Endothelial cell of umbilical vein (primary cell): ENCODE data around the gene IL6R. TPM values are rescaled to one million over a fixed set of nuclear protein-coding genes. Genes with fewer than 3 reads are reported as not detected.

Experiments used
- BruUV-seq: library from RNA; stranded (reverse); fragments of 400-500 nt; replicated peaks from 2 replicates; lab custom pipeline; 2021; lab: Mats Ljungman, UMichigan
- CTCF ChIA-PET: fragments of 300-600, 350-600 bp; sonication (Branson Sonifier 250); formaldehyde crosslinking; loops from one replicate; lab custom pipeline; 2021; ENCODE audit warnings: antibody characterized with exemption, inconsistent platforms; lab: Charles Lee
- POLR2A ChIA-PET: fragments of 300-600, 350-600 bp; sonication (Branson Sonifier 250); formaldehyde crosslinking; loops from one replicate; lab custom pipeline; 2021; ENCODE audit warnings: antibody characterized with exemption, inconsistent platforms; lab: Charles Lee
- DNase-seq: peaks from one replicate; pipeline ENCODE4 v3.0.0-alpha.2; 2011; ENCODE audit warnings: low read depth, low spot score
- FAIRE-seq: peaks from 2 replicates; lab custom pipeline; 2011; peaks lifted over from hg19 to GRCh38; lab: Jason Lieb, UNC
- H2AFZ ChIP-seq: 2 replicates; pipeline ENCODE4 v1.6.0; 2012; ENCODE audit warnings: low read depth, low read length, control low read depth, inconsistent platforms
- H3K27ac ChIP-seq: 2 replicates; pipeline ENCODE4 v1.5.1; 2011; ENCODE audit warnings: low read depth, mild to moderate bottlenecking, control low read depth, low read length, moderate library complexity; ENCODE audit not compliant: insufficient read depth
- H3K27me3 ChIP-seq, 2 experiments: 2 replicates each; pipeline versions ENCODE4 v1.6.0 to v1.6.1; 2011; ENCODE audit warnings: low read length in 2 of 2, mixed read lengths in 1 of 2; ENCODE audit not compliant: control insufficient read depth in 2 of 2, insufficient read depth in 2 of 2
- H3K36me3 ChIP-seq, 2 experiments: 2 replicates in 1 of 2; 3 replicates in 1 of 2; pipeline ENCODE4 v1.5.1; 2011; ENCODE audit warnings: low read length in 2 of 2, mild to moderate bottlenecking in 1 of 2, moderate library complexity in 1 of 2; ENCODE audit not compliant: control insufficient read depth in 2 of 2, insufficient read depth in 2 of 2; ENCODE audit errors: extremely low read depth in 1 of 2
- H3K4me1 ChIP-seq: 3 replicates; pipeline ENCODE4 v1.5.1; 2011; ENCODE audit warnings: mild to moderate bottlenecking, low read length; ENCODE audit not compliant: control insufficient read depth, insufficient read depth; ENCODE audit errors: extremely low read depth
- H3K4me2 ChIP-seq: 2 replicates; pipeline ENCODE4 v1.6.1; 2011; ENCODE audit warnings: low read length, control low read depth, mixed read lengths; ENCODE audit not compliant: insufficient read depth
- H3K4me3 ChIP-seq, 3 experiments: fragments of 200-600 bp in 1 of 3; sonication (generic), shearing (Covaris generic) in 1 of 3; replicated peaks in 1 of 3; 2 replicates each; pipeline ENCODE4 v1.5.1; 2011 to 2016; ENCODE audit warnings: control low read depth in 3 of 3, low read length in 3 of 3, mild to moderate bottlenecking in 2 of 3, inconsistent platforms in 1 of 3, low read depth in 1 of 3, moderate library complexity in 1 of 3; ENCODE audit not compliant: insufficient read depth in 1 of 3
- H3K79me2 ChIP-seq: 2 replicates; pipeline ENCODE4 v1.6.0; 2012; ENCODE audit warnings: low read length, inconsistent platforms; ENCODE audit not compliant: control insufficient read depth, insufficient read depth
- H3K9ac ChIP-seq: replicated peaks from 2 replicates; pipeline ENCODE3; 2011; ENCODE audit warnings: low read length, control low read depth; ENCODE audit not compliant: insufficient read depth; ENCODE audit errors: extremely low read depth
- H3K9me1 ChIP-seq: replicated peaks from 3 replicates; pipeline ENCODE4 v1.6.0; 2011; ENCODE audit warnings: mild to moderate bottlenecking, low read length; ENCODE audit not compliant: control insufficient read depth, insufficient read depth; ENCODE audit errors: extremely low read depth
- H3K9me3 ChIP-seq: replicated peaks from 2 replicates; pipeline ENCODE4 v1.5.1; 2012; ENCODE audit warnings: low read length, inconsistent platforms; ENCODE audit not compliant: control insufficient read depth, insufficient read depth
- H4K20me1 ChIP-seq: replicated peaks from 2 replicates; pipeline ENCODE3; 2011; ENCODE audit warnings: mild to moderate bottlenecking, low read length; ENCODE audit not compliant: control insufficient read depth, insufficient read depth; ENCODE audit errors: extremely low read depth
- EZH2 ChIP-seq: IDR thresholded peaks from 2 replicates; pipeline ENCODE4 v1.6.1; 2012; ENCODE audit warnings: borderline replicate concordance, low read depth, mild to moderate bottlenecking, moderate library complexity, low read length, inconsistent platforms; ENCODE audit not compliant: severe bottlenecking
- dilution Hi-C: fragments of 300-500 bp; cut with MboI; formaldehyde crosslinking; loops from one replicate; pipeline ENCODE4 v1.15.0; 2019; ENCODE audit warnings: low sequenced_read_pairs; ENCODE audit not compliant: extremely low pct_ligation_motif_present
- intact Hi-C: fragments of 100-400 bp; cut with micrococcal nuclease; formaldehyde crosslinking; loops from one replicate; pipeline ENCODE4 v1.10.0; 2022
- polyA plus RNA-seq, 4 experiments: library from polyadenylated mRNA; depleted of rRNA in 3 of 4; stranded (reverse) in 3 of 4; unstranded in 1 of 4; fragments of >200 nt; gene quantifications; 2 replicates each; pipeline versions ENCODE4 v1.2.1 to v1.2.3, GENCODE V29; 2011 to 2012; ENCODE audit warnings: missing spikeins in 1 of 4
- total RNA-seq: library from RNA; stranded (reverse); gene quantifications from 2 replicates; pipeline ENCODE4 v1.2.3, GENCODE V29; 2021
- TF ChIP-seq, protein P1 (sequence below), 2 donors: IDR thresholded peaks; 1 replicate in 1 of 2; 2 replicates in 1 of 2; pipeline ENCODE4 v1.5.1; 2011; ENCODE audit warnings: low read length in 2 of 2, mild to moderate bottlenecking in 2 of 2, moderate library complexity in 2 of 2, control low read depth in 1 of 2, inconsistent platforms in 1 of 2, low read depth in 1 of 2; ENCODE audit not compliant: insufficient read depth in 1 of 2; ENCODE audit errors: extremely low read depth in 1 of 2

IL6R gene
- total and polyA plus RNA-seq, 2 donors (not counting 3 experiments of a cell fraction or from before 2014, with no cell fraction given) = 4.8 to 5.1 TPM

DNA sequence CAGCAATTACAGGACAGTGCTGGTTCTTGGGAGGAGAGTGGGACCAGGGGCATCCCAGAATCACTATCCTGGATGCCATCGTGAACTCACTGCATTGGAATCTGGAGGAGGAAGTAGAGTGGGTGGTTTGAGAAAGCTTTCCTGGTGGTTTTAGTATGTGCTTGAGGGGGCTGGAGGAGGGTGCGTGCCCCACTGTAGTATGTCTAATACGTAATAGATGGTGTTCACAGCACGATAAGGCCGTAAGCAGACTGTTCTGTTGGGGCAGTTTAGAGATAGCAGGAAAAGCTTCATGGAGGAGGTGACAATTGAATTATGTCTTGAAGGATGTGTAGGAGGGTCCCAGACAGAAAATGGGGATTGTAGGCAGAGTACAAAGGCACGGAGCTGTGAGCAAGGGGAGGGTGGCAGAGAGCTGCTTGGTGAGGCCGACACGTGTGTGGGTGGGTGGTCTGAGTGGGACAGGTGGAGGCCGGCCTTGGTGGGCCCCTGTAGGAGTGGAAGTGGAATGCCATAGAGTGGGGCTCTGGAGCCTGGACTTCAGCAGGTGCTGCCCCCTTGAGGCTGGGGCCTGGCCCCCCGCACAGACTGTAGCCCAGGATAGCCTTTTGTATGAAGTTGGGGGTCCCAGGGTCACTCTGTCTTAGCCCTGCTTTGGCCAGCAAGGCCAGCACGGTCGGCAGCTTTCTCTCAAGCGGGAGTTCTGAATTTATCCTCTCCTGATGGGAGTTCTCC lies 37.0 kb downstream of the IL6R start:
- Histone ChIP-seq H3K4me2 (no peak overlapping the region), H3K27me3 (no peaks in the 10 kb centered on the region), H3K9me3 (no peaks in the 10 kb centered on the region), H3K4me3 (no peak overlapping the region), H3K9me1 (no peaks in the 10 kb centered on the region), H3K9ac (no peak overlapping the region), H4K20me1 (no peaks in the 10 kb centered on the region), H3K79me2 (no peaks in the 10 kb centered on the region), H3K4me1 (peaks cover 7% of the 10 kb centered on the region), H2AFZ (peak overlapping the region; percentile 41), H3K27ac (no peak overlapping the region), H3K36me3 (no peaks in the 10 kb centered on the region)
- TF ChIP-seq EZH2 = no peak
- TF ChIP-seq, protein P1, sequence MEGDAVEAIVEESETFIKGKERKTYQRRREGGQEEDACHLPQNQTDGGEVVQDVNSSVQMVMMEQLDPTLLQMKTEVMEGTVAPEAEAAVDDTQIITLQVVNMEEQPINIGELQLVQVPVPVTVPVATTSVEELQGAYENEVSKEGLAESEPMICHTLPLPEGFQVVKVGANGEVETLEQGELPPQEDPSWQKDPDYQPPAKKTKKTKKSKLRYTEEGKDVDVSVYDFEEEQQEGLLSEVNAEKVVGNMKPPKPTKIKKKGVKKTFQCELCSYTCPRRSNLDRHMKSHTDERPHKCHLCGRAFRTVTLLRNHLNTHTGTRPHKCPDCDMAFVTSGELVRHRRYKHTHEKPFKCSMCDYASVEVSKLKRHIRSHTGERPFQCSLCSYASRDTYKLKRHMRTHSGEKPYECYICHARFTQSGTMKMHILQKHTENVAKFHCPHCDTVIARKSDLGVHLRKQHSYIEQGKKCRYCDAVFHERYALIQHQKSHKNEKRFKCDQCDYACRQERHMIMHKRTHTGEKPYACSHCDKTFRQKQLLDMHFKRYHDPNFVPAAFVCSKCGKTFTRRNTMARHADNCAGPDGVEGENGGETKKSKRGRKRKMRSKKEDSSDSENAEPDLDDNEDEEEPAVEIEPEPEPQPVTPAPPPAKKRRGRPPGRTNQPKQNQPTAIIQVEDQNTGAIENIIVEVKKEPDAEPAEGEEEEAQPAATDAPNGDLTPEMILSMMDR (IDR thresholded peaks at IDR 0.05; ENCODE audit: extremely low read depth in 1 of 2, insufficient read depth in 1 of 2, low read depth in 1 of 2, low read length in 2 of 2) = peak; percentile 24 to 56
- dilution Hi-C loops = no loop called here
- intact Hi-C loops = loop anchor here (2.0 kb wide), 1 partner anchor 37 kb away; the partner anchor contains the start of gene IL6R
- FAIRE-seq = no peak
- POLR2A ChIA-PET = no interaction called here
- CTCF ChIA-PET = interaction anchor here (0.7 to 3.7 kb wide), 9 partner anchors 11 to 104 kb away, joined by 3 to 16 read pairs (median 5); partner anchors contain the start of gene IL6R
- BruUV-seq = no TSS peak
- no peak for DNase-seq
